GM18870 (cell line): ENCODE data around the gene NAGA.
"Not testable (repeated sequence)": the region's sequence is repeated elsewhere in the genome, so short reads cannot be mapped to it uniquely, and the experiment has no call there.

Experiments used
- ATAC-seq: cut with Tn5 transposase; IDR thresholded peaks from one replicate; pipeline ENCODE4 v1.9.1; 2021; ENCODE audit warnings: moderate library complexity; ENCODE audit not compliant: unreplicated experiment

Gene NAGA

DNA sequence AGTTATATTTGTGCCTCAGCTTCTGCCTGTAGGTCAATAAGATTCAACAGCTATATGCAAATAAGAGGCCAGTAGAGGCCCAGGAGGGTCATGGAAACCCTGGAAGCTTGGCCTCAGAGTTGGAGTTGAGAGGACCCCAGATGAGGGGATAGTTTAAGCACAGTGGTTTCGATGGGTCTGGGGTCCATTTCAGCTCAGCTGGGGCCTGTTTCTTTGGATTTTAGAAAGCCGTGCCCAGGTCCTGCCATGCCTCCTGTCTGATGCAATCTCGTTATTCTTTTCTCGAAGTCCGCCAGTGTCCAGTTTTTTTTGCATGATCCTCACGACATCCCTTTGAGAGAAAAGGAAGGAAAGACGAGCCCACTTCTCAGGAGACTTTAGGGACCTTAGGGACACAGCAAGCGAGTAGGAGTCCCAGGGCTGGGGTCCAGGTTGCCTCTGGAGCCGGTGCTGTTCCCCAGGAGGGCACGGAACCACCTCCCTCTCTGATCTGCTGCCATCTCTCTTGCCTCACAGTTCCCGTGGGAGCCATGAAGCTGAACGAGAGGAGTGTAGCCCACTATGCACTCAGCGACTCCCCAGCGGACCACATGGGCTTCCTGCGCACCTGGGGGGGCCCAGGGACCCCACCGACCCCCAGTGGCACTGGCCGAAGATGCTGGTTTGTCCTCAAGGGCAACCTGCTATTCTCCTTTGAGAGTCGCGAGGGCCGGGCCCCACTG lies 6.3 kb upstream of the NAGA start:
- ATAC-seq: no peak

DNA sequence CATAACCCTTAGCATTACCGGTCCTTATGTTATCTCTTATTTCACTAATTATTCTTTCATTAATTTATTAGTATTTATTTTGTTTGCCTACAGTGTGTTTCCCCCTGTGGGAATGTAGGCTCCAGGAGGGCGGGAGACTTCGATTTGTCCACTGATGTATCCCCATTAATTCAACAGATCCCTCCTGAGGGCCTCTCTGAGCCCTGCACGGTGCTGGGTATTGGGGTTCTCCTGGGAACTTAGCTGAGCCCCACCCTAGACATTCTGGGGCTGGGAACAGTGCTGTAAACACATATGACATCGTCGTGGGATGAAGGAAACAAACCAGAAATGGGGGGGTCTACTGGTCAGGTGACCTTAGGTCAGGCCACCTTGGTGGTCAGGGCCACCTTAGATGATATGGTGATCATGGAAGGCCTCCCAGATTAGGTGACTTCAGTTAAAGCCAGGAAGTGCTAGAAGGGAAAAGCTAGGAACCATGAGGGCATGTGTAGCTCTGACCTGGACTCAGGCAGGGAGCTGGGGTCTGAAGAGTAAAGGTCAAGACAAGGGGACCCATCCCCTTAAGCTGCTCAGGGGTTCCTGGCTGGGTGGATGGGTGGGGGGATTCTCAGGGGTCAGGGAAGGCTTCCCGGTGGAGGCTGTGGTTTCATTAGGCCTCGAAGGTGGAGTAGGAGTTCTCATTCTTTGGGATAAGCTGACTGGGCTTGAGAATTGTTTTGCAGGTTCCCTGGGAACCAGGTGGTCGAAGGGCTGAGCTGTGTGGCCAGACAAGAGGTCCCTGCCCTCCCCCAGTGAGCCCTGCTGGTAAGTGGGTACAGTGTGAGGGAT lies 4.4 kb upstream of the NAGA start:
- no peak for ATAC-seq

GRCh38 chr22:42074132-42074811 lies 3.7 kb upstream of the NAGA start, which contains the start of gene PHETA2:
Gene PHETA2 (plus strand): TSS chr22:42074248. CDS start chr22:42077294, 3,046 bp downstream.
- no peak for ATAC-seq

DNA sequence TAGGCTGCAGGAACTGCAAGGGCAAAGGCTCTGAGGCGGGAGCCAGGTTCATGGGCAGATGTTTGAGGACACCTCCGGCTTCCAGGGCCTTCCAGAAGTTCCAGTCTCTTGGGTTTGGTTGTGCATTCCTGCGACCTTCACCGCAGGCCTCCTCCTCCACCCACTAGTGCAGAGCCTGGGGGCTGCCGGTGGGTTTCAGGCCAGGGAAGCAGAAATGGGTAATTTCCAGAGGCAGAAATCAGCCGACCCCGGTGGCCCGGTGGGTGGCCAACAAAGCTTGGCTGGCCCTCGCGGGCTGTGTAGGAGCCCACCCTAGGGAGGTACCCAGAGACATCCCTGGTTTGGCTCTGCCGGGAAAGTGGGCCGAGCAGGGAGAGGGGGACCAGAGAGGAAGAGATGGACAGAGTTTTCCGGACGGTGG lies 3.0 kb upstream of the NAGA start:
- no peak for ATAC-seq

GRCh38 chr22:42072606-42073330 lies 2.2 kb upstream of the NAGA start:
- ATAC-seq: no peak

DNA sequence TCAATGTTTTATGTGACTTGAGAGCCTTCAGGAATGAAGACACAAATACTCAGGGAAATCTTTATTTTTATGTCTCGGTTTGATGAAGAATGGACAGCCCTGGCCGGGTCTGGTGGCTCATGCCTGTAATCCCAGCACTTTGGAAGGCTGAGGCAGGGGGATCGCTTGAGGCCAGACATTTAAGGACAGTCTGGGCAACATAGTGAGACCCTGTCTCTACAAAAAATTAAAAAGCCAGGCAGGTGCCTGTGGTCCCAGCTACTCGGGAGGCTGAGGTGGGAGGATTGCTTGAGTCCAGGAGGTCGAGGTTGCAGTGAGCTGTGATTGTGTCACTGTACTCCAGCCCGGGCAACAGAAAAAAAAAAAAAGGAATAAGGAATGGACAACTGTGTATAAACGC lies 896 bp upstream of the NAGA start:
- ATAC-seq: not testable (repeated sequence)

- ATAC-seq: peak; percentile 7
Observed at GRCh38 chr22:42069801-42070516, 653 bp downstream of the NAGA start.

DNA sequence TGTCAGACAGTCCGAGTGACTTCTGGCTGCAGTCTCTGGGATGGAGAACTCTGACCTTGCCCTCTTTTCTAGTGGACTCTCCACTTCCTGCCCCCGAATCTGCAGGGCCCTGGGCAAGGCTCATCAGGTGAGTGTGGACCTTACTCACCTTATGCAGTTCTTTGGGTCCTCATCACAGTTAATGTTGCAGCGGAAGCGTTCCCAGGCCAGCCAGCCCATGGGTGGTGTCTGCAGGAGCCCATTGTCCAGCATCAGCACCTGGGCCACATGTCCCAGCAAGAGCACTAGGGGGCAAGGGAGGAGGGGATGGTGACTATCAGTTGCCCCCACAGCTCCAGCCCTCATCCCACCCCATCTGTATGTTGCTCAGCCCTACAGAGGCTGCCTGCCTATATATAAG lies 2.3 kb downstream of the NAGA start:
- ATAC-seq: no peak

DNA sequence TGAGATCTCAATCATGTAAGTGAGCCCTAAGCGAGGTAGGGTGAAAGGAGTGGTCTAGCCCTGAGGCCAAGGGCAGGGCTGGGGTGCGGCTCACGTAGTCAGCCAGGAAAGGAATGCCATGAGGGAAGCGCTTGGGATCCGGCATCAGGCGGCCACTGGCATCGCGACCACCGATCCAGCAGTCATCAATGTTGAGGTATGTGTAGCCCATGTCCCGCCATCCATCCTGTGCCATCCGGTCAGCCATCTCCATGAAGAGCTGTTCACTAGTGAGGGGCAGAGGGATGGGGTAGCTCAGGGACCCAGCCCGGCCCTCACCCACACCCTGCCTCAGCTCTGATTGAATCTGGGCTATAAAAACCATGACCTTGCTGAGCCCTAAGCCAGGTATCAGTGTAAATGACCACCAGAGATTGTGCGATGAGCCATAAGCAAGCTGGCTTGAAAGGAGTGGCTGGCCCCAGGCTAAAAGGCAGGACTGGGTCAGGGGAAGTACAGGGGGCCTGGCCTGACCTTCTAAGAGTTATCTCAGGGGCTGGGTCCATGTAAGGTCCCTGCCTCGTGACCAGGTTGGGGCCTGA lies 2.9 kb downstream of the NAGA start:
- no peak for ATAC-seq

- no peak for ATAC-seq
Observed at GRCh38 chr22:42066937-42067336, 3.7 kb downstream of the NAGA start.

- ATAC-seq: no peak
Observed at GRCh38 chr22:42066126-42066761, 4.4 kb downstream of the NAGA start.

DNA sequence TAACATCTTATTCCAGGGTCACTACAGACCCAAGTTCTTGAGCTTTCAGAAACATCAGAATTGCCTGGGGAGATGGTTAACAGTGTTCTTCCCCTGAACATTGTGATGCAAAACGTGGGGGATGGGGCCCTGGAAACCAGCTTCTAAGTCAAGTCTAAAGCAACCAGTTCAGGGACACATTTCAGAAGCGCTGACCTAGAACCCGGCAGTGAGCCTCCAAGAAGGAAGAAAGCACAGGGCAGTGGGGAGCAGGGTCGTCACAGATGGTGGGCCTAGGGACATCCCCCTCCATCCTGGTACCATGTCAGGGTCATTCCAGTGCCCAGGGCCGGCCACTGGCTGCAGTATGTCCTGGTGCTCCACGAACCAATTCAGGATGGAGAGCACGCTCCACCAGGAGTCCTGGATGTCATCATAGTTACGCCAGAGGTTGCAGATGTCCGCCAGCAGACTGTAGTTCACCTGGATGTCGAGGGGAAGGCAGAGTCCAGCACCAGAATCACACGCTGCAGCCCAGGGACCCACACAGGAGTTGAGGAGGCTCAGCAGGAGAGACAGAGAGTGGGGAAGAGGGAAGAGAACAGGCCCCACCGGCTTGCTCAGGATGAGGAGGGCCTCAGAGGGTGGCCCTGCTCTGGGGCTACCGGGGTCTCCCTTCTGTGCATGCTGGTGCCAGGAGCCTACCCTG lies 5.0 kb downstream of the NAGA start:
- no peak for ATAC-seq

- ATAC-seq: no peak
Observed at GRCh38 chr22:42064629-42065028, 6.0 kb downstream of the NAGA start.

DNA sequence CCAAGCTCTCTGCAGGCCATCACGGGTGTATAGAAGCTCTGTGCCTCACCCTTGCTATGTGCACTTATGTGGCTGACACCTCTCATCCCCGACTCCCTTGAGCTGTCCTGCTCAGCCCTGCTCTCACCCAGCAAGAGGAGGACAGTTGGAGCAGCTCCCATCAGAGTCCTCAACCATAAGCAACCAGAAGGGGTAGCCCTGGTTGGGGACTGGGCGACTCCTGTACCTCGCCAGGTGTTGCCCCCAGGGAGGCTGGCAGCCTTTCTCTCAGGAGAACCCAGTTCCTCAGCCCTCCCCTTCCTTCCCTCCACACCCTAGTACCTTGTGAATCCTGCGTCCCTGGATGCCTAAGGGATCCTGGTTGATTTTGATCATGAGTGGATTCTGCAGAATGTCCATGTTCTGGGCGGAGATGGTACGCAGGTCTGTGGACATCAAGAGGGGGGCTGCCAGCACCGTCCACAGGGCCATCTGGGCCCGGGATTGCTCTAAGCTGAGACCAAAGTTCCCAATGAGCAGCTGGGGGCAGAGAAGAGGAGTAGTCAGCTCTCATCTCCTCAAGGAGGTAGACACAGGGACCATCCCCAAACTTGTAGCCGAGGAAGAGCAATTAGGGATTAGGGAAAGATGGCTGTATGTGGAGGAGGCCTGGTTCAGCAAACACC lies 8.0 kb downstream of the NAGA start:
- no peak for ATAC-seq

DNA sequence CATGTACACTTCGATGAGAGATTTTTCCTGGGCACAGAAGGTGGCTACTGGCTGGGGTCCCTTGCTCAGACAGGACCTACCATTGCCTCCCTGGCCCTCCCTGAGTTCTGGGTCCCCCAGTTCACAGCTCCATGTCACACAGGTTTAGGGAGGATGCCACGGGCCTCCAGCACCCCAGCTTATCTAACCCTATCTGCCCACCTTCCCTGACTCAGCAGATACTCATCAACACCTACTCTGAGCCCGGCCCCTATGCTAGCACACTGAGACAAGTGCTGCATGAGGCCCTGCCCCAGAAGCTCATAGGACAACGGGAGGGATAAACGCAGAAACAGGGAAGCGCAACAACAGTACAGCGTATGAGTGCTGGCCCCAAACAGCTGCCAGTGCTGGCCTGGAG lies 9.6 kb downstream of the NAGA start:
- no peak for ATAC-seq

GRCh38 chr22:42060489-42060888 lies 10.1 kb downstream of the NAGA start:
- no peak for ATAC-seq

GRCh38 chr22:42056757-42057511 lies 13.7 kb downstream of the NAGA start:
- no peak for ATAC-seq

DNA sequence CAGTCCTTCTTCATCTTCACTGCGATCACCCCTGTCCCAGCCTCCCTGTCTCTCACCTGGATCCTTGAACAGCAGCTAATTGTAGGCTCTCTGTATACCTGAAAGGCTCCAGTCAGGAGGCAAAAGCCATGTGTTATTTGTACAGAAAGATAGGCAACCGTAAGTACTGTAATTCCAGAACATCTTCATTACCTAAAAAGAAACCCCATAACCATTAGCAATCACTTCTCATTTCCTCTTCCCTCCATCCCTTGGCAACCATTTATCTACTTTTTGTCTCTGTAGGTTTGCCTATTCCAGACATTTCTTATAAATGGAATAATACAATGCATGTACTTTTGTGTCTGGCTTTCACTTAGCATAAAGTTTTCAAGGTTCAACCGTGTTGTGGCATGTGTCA lies 17.8 kb downstream of the NAGA start:
- ATAC-seq: no peak
